Natural killer cell (primary cell): ENCODE results near the gene FSTL4. TPM values are rescaled to one million over a fixed set of nuclear protein-coding genes. Genes with fewer than 3 reads are reported as not detected.

Source experiments
- ATAC-seq, 3 donors: fragments of 150-1000 bp in 2 of 3; fragments of 200-7000 bp in 1 of 3; cut with Tn5 transposase; 1 replicate in 1 of 3; 2 replicates in 2 of 3; pipeline ENCODE4 v1.10.0; 2021; ENCODE audit warnings: mild to moderate bottlenecking in 2 of 3, moderate library complexity in 2 of 3
- DNase-seq, 2 donors: peaks; one replicate each; pipeline versions ENCODE4 v3.0.0 to v3.0.0-alpha.2; 2013 to 2021; ENCODE audit warnings: mixed read lengths in 1 of 2
- H3K27ac ChIP-seq: one replicate; pipeline ENCODE4 v1.5.1; 2013; ENCODE audit warnings: mild to moderate bottlenecking, low read length
- H3K27me3 ChIP-seq: one replicate; pipeline ENCODE4 v1.6.1; 2013; ENCODE audit warnings: low read length; ENCODE audit not compliant: control insufficient read depth, insufficient read depth
- H3K36me3 ChIP-seq: one replicate; pipeline ENCODE4 v1.6.1; 2013; ENCODE audit warnings: low read length; ENCODE audit not compliant: control insufficient read depth, insufficient read depth
- H3K4me1 ChIP-seq: one replicate; pipeline ENCODE4 v1.6.1; 2013; ENCODE audit warnings: low read length; ENCODE audit not compliant: control insufficient read depth, insufficient read depth
- H3K4me3 ChIP-seq: one replicate; pipeline ENCODE4 v1.5.1; 2013; ENCODE audit warnings: low read length
- H3K9me3 ChIP-seq: one replicate; pipeline ENCODE4 v1.6.1; 2013; ENCODE audit warnings: low read length; ENCODE audit not compliant: control insufficient read depth, insufficient read depth
- H3K27ac Mint-ChIP-seq, 2 donors: one replicate each; pipeline ENCODE4 v1.8.0; 2022; ENCODE audit warnings: mild to moderate bottlenecking in 2 of 2, mixed read lengths in 2 of 2, moderate library complexity in 1 of 2
- H3K27me3 Mint-ChIP-seq, 2 donors: one replicate each; pipeline ENCODE4 v1.8.0; 2022; ENCODE audit warnings: low read depth in 2 of 2, mixed read lengths in 2 of 2
- H3K36me3 Mint-ChIP-seq: one replicate; pipeline ENCODE4 v1.8.0; 2022; ENCODE audit warnings: mixed read lengths
- H3K4me1 Mint-ChIP-seq, 2 donors: one replicate each; pipeline ENCODE4 v1.8.0; 2022; ENCODE audit warnings: mixed read lengths in 2 of 2
- H3K4me3 Mint-ChIP-seq: one replicate; pipeline ENCODE4 v1.8.0; 2022; ENCODE audit warnings: mild to moderate bottlenecking, moderate library complexity, mixed read lengths
- H3K9me3 Mint-ChIP-seq, 2 donors: one replicate each; pipeline ENCODE4 v1.8.0; 2022; ENCODE audit warnings: mixed read lengths in 2 of 2
- WGBS: methylation state at CpG from one replicate; pipeline ENCODE4 v1.1.7; 2013; ENCODE audit warnings: missing lambda C conversion rate; ENCODE audit not compliant: insufficient coverage; 5-methylcytosine and 5-hydroxymethylcytosine counted together
- intact Hi-C: fragments of 100-400 bp; cut with micrococcal nuclease; formaldehyde crosslinking; loops from one replicate; pipeline ENCODE4 v1.14.2; 2022
- total RNA-seq, 4 donors: library from RNA; stranded (reverse); fragments of 120-200 nt in 1 of 4; gene quantifications; one replicate each; pipeline versions ENCODE4 v1.2.3 to v1.2.4, GENCODE V29; 2013 to 2022
- TF ChIP-seq, protein P1 (sequence below): fragments of 200-600 bp; IDR thresholded peaks from one replicate; pipeline ENCODE4 v1.8.0; 2022; ENCODE audit warnings: antibody characterized with exemption

FSTL4 gene
- total RNA-seq, 3 donors from 2014 or later (not counting 1 experiment from before 2014, with no cell fraction given) = 0.11 to 0.75 (median 0.55) TPM

DNA sequence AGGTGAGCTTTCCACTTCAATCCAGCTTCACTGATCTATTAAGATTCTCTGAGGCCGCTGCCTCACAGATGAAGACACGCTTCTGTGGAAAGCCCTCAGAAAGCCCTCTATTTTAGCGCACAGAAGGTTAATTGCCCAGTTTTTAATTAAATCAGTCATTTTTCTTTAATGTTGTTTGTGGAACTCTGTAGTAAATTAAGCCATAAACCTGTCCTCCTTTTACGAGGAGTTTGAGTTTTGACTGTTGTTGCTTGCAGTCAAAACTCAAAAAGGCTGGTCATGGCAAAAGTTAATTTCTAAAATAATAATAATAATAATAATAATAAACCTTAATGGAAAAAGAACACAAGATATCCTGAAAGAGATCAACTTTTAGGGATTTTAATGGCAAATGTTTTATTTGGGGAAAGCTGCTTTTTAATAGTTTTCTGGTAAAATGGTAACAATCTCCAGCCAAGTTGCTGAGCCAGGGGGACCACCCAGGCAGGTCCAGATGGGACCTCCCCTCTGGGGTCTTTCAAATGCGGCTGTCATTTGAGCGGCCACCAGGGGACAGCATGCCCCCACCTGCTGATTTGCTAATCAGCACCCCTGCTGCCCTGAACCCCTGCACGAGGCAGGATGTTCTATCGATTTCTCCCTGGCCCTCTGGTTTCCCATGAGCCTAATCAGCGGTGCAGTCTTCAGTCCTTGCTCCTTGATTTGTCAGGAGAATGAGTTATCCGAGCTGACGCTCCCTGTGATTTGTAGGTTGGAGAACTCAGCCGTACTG, 247.2 kb downstream of the FSTL4 start:
- no peak overlapping the region for H3K27ac ChIP-seq
- H3K27me3 Mint-ChIP-seq = peaks cover 13 to 27% of the 10 kb centered on the region in 2 donors
- TF ChIP-seq, protein P1, sequence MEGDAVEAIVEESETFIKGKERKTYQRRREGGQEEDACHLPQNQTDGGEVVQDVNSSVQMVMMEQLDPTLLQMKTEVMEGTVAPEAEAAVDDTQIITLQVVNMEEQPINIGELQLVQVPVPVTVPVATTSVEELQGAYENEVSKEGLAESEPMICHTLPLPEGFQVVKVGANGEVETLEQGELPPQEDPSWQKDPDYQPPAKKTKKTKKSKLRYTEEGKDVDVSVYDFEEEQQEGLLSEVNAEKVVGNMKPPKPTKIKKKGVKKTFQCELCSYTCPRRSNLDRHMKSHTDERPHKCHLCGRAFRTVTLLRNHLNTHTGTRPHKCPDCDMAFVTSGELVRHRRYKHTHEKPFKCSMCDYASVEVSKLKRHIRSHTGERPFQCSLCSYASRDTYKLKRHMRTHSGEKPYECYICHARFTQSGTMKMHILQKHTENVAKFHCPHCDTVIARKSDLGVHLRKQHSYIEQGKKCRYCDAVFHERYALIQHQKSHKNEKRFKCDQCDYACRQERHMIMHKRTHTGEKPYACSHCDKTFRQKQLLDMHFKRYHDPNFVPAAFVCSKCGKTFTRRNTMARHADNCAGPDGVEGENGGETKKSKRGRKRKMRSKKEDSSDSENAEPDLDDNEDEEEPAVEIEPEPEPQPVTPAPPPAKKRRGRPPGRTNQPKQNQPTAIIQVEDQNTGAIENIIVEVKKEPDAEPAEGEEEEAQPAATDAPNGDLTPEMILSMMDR = no peak
- H3K27ac Mint-ChIP-seq = no peak overlapping the region
- ATAC-seq = no peak
- no peak overlapping the region for H3K4me3 Mint-ChIP-seq
- no peaks in the 10 kb centered on the region for H3K9me3 ChIP-seq
- no peaks in the 10 kb centered on the region for H3K4me1 Mint-ChIP-seq
- no peaks in the 10 kb centered on the region for H3K9me3 Mint-ChIP-seq
- no peaks in the 10 kb centered on the region for H3K36me3 ChIP-seq
- DNase-seq = no peak
- H3K36me3 Mint-ChIP-seq = no peaks in the 10 kb centered on the region
- intact Hi-C loops = no loop called here
- no peak overlapping the region for H3K4me3 ChIP-seq
- no peaks in the 10 kb centered on the region for H3K4me1 ChIP-seq
- 67% methylated on average over 11 of the region's 12 CpGs for WGBS
- H3K27me3 ChIP-seq = no peaks in the 10 kb centered on the region

DNA sequence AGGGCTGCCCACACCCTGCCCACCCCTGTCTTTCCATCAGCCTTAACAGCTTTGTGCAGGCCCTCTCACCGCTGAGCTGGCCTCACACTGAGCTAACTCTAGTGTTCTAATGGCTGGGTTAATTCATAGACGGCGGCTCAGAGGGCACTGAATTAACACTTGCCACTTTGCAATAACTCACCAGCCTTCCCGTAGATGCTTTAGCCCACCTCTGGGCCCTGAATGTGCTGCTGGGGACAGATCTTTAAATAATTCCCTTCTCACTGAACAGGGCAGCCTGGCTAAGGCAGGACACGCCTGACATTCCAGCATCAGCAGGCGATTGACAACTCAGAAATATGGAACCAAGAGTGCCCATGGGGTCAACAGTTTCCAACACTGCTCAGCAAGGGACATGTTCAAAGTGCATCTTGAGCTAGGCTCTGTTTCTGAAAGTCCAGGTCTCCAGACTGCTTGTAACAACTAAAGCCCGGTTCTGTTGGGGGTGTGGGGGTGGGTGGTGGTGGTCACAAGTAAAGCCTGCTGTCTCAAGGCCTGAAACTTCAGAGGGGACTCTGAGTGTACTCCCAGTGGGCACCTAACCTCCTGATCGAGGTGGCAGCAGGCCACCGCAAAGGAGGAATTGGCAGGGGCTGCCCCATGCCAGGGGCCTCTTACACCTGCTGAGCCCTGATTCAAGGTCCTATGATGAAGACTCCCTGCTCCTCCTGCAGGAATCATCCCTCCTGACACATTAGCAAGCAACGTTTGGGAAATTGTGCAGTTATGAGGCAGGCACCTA, 248.3 kb downstream of the FSTL4 start:
- 79% methylated on average over 10 of the region's 10 CpGs for WGBS
- Histone ChIP-seq H3K4me3 (no peak overlapping the region), H3K4me1 (no peaks in the 10 kb centered on the region), H3K36me3 (no peaks in the 10 kb centered on the region), H3K27ac (no peak overlapping the region), H3K9me3 (no peaks in the 10 kb centered on the region), H3K27me3 (no peaks in the 10 kb centered on the region)
- peaks cover 13 to 27% of the 10 kb centered on the region in 2 donors for H3K27me3 Mint-ChIP-seq
- H3K9me3 Mint-ChIP-seq = no peaks in the 10 kb centered on the region
- ATAC-seq = no peak
- no peaks in the 10 kb centered on the region for H3K36me3 Mint-ChIP-seq
- H3K27ac Mint-ChIP-seq = no peak overlapping the region
- DNase-seq = no peak
- no peak overlapping the region for H3K4me3 Mint-ChIP-seq
- intact Hi-C loops = no loop called here
- TF ChIP-seq, protein P1 = no peak
- H3K4me1 Mint-ChIP-seq = no peaks in the 10 kb centered on the region

DNA sequence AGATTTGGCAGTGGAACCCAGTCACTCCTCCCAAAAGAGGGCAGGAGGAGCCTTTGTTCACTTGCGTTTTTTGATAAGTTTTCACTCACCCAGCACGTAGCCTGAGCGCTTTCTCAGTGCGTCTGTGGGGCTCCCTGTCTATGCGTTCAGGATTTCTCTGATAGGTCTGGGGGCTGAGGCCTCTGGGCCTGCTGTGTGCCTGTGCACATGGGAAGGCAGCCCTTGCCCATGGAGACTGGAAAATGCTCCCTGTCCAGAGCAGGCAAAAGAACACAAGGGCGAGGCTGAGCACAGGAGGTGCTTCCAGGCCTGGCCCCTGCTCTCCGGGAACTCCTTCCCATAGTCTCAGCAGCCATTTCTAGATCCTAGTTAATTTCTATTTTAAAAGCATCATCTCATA, 249.9 kb downstream of the FSTL4 start:
- Histone ChIP-seq H3K4me3 (no peak overlapping the region), H3K9me3 (no peaks in the 10 kb centered on the region), H3K27me3 (no peaks in the 10 kb centered on the region), H3K27ac (no peak overlapping the region), H3K4me1 (no peaks in the 10 kb centered on the region), H3K36me3 (no peaks in the 10 kb centered on the region)
- H3K9me3 Mint-ChIP-seq = no peaks in the 10 kb centered on the region
- TF ChIP-seq, protein P1 = no peak
- H3K4me1 Mint-ChIP-seq = no peaks in the 10 kb centered on the region
- 94% methylated on average over 7 of the region's 7 CpGs for WGBS
- no peak for DNase-seq
- H3K27ac Mint-ChIP-seq = no peak overlapping the region
- no peak overlapping the region for H3K4me3 Mint-ChIP-seq
- intact Hi-C loops = no loop called here
- ATAC-seq = no peak
- H3K27me3 Mint-ChIP-seq = peaks cover 13 to 27% of the 10 kb centered on the region in 2 donors
- no peaks in the 10 kb centered on the region for H3K36me3 Mint-ChIP-seq
